ENCODE results near the gene WDR86. TPM values are rescaled to one million over a fixed set of nuclear protein-coding genes. Genes with fewer than 3 reads are reported as not detected.

The WDR86 gene
- total and polyA plus RNA-seq, 2 of the 4 experiments (the other 2 are of a cell fraction): not detected

- H3K23ac ChIP-seq (ENCODE audit: low read depth, low read length): no peak overlapping the region
- no peak overlapping the region for H3K14ac ChIP-seq (replicated peaks; ENCODE audit: low read depth, low read length)
- ATAC-seq (ENCODE audit: low read depth) (no peak), DNase-seq (no peak)
- no peaks in the 10 kb centered on the region for H3K36me3 ChIP-seq (ENCODE audit: control insufficient read depth, insufficient read depth, low read length)
- BruUV-seq (replicated peaks): no TSS peak
- 91% methylated on average over 7 of the region's 13 CpGs; no CpG with 5 or more reads in 1 of the 2 experiments for WGBS, 2 experiments (ENCODE audit: extremely low coverage in 2 of 2, insufficient read length in 1 of 2)
- H3K4ac ChIP-seq (ENCODE audit: low read depth, low read length): no peak overlapping the region
- no peak overlapping the region for H2AFZ ChIP-seq (replicated peaks; ENCODE audit: low read length, poor library complexity)
- no peaks in the 10 kb centered on the region for H3K9me1 ChIP-seq (ENCODE audit: insufficient read depth, low read length)
- POLR2A ChIA-PET (ENCODE audit: unreplicated experiment): no interaction called here
- no peak overlapping the region for H3K18ac ChIP-seq (ENCODE audit: low read depth, low read length)
- H2BK15ac ChIP-seq (ENCODE audit: low read depth, low read length): no peak overlapping the region
- no peak overlapping the region for H4K8ac ChIP-seq (ENCODE audit: low read depth in 2 of 2, low read length in 2 of 2)
- H3K56ac ChIP-seq (ENCODE audit: extremely low read depth, insufficient read depth, low read length): no peak overlapping the region
- H2BK20ac ChIP-seq (ENCODE audit: low read depth, low read length): no peak overlapping the region
- H3K4me1 ChIP-seq (ENCODE audit: control insufficient read depth, insufficient read depth, low read length): no peaks in the 10 kb centered on the region
- no peak overlapping the region for H3K9ac ChIP-seq (ENCODE audit: low read depth, low read length)
- H2BK5ac ChIP-seq (ENCODE audit: low read depth, low read length, poor library complexity, severe bottlenecking): no peak overlapping the region
- intact Hi-C loops (cut with micrococcal nuclease): no loop called here
- H4K5ac ChIP-seq (ENCODE audit: low read depth, low read length): no peak overlapping the region
- no peak overlapping the region for H3K4me2 ChIP-seq (ENCODE audit: low read depth, low read length)
- dilution Hi-C loops (cut with HindIII; ENCODE audit: low sequenced_read_pairs, unreplicated experiment): no loop called here
- no peak overlapping the region for H2AK5ac ChIP-seq (ENCODE audit: low read depth, low read length)
- H4K20me1 ChIP-seq (ENCODE audit: insufficient read depth, low read length): no peaks in the 10 kb centered on the region
- H2AK9ac ChIP-seq (replicated peaks; ENCODE audit: low read depth, low read length, poor library complexity): no peak overlapping the region
- in situ Hi-C loops (cut with MboI; ENCODE audit: low sequenced_read_pairs): no loop called here
- CTCF ChIA-PET: no interaction called here
- peaks cover 20% of the 10 kb centered on the region for H3K27me3 ChIP-seq (ENCODE audit: control insufficient read depth, insufficient read depth, low read length)
- H2BK120ac ChIP-seq (ENCODE audit: low read depth, low read length): no peak overlapping the region
- H3K9me3 ChIP-seq (ENCODE audit: control insufficient read depth, insufficient read depth, low read length): no peaks in the 10 kb centered on the region
- no peak overlapping the region for H3K4me3 ChIP-seq (ENCODE audit: insufficient read depth, low read depth, low read length)
- no peak overlapping the region for H4K91ac ChIP-seq (ENCODE audit: insufficient read depth, low read depth, low read length)
- no peaks in the 10 kb centered on the region for H3K79me1 ChIP-seq (ENCODE audit: low read depth in 1 of 2, low read length in 2 of 2)
- H3K27ac ChIP-seq (ENCODE audit: insufficient read depth, low read length): no peak overlapping the region
- TF ChIP-seq FOS (IDR thresholded peaks at IDR 0.05; ENCODE audit: low read depth, low read length) (no peak), MAFK (IDR thresholded peaks at IDR 0.05; ENCODE audit: low read depth, low read length) (no peak), RAD21 (IDR thresholded peaks at IDR 0.05; ENCODE audit: low read length) (no peak), USF2 (IDR thresholded peaks at IDR 0.05; ENCODE audit: low read depth, low read length) (no peak), SMC3 (IDR thresholded peaks at IDR 0.05; ENCODE audit: low read depth, low read length) (no peak), CTCF (conservative IDR thresholded peaks at IDR 0.05; ENCODE audit: low read depth, low read length) (no peak), POLR2A (IDR thresholded peaks at IDR 0.05; ENCODE audit: low read depth, low read length) (no peak), MAZ (IDR thresholded peaks at IDR 0.05; ENCODE audit: borderline replicate concordance, low read depth, low read length) (no peak), RCOR1 (IDR thresholded peaks at IDR 0.05; ENCODE audit: insufficient replicate concordance, low read length) (no peak), CHD1 (IDR thresholded peaks at IDR 0.05; ENCODE audit: low read depth, low read length) (no peak), RFX5 (IDR thresholded peaks at IDR 0.05; ENCODE audit: low read depth, low read length) (no peak), NFE2L2 (IDR thresholded peaks at IDR 0.05; ENCODE audit: low read depth, low read length) (no peak), CEBPB (IDR thresholded peaks at IDR 0.05; ENCODE audit: low read depth, low read length) (no peak), ELK1 (IDR thresholded peaks at IDR 0.05; ENCODE audit: borderline replicate concordance, low read depth, low read length) (no peak), MXI1 (IDR thresholded peaks at IDR 0.05; ENCODE audit: borderline replicate concordance, low read depth, low read length) (no peak), BHLHE40 (IDR thresholded peaks at IDR 0.05; ENCODE audit: low read depth, low read length) (no peak)
Measured at GRCh38 chr7:151395036-151395367, 14.8 kb downstream of the WDR86 start.
